GM18519 (cell line): ENCODE results near the gene RAPSN.

Source experiments
- ATAC-seq: cut with Tn5 transposase; IDR thresholded peaks from one replicate; pipeline ENCODE4 v1.9.1; 2021; ENCODE audit warnings: mild to moderate bottlenecking, moderate library complexity; ENCODE audit not compliant: unreplicated experiment, low FRiP score

The RAPSN gene

GRCh38 chr11:47436726-47437125 lies 12.2 kb downstream of the RAPSN start:
- ATAC-seq, result no peak

GRCh38 chr11:47435687-47436086 lies 13.2 kb downstream of the RAPSN start:
- no peak for ATAC-seq

- ATAC-seq, result no peak
These were observed 14.7 kb downstream of the RAPSN start for GRCh38 chr11:47434011-47434786.

- no peak for ATAC-seq
These were observed 15.8 kb downstream of the RAPSN start for GRCh38 chr11:47433157-47433556.

- ATAC-seq, result no peak
These were observed 17.4 kb downstream of the RAPSN start for GRCh38 chr11:47431356-47432083.

- no peak for ATAC-seq
These were observed 18.4 kb downstream of the RAPSN start for GRCh38 chr11:47430524-47430923.

GRCh38 chr11:47426062-47426956 lies 22.6 kb downstream of the RAPSN start, which contains the start of gene PSMC3:
TSS of gene PSMC3 (minus strand) at chr11:47426439. CDS start at chr11:47426279, 160 bp downstream.
- peak; percentile 58 for ATAC-seq

- no peak for ATAC-seq
These were observed 23.3 kb downstream of the RAPSN start for GRCh38 chr11:47425611-47426010.

- no peak for ATAC-seq
These were observed 30.3 kb downstream of the RAPSN start for GRCh38 chr11:47418454-47419259.

- no peak for ATAC-seq
These were observed 31.2 kb downstream of the RAPSN start for GRCh38 chr11:47417712-47418111.

- no peak for ATAC-seq
These were observed 32.9 kb downstream of the RAPSN start for GRCh38 chr11:47415949-47416472.

GRCh38 chr11:47415091-47415854 lies 33.7 kb downstream of the RAPSN start:
- no peak for ATAC-seq

- no peak for ATAC-seq
These were observed 34.3 kb downstream of the RAPSN start for GRCh38 chr11:47414685-47415070.

GRCh38 chr11:47413908-47414684 lies 34.8 kb downstream of the RAPSN start:
- ATAC-seq, result no peak

- ATAC-seq, result no peak
These were observed 35.6 kb downstream of the RAPSN start for GRCh38 chr11:47413351-47413750.

- no peak for ATAC-seq
These were observed 36.8 kb downstream of the RAPSN start for GRCh38 chr11:47411884-47412746.
